ENCODE data around the gene BRMS1.
"Not testable (repeated sequence)": the region's sequence is repeated elsewhere in the genome, so short reads cannot be mapped to it uniquely, and the experiment has no call there.

Gene BRMS1

DNA sequence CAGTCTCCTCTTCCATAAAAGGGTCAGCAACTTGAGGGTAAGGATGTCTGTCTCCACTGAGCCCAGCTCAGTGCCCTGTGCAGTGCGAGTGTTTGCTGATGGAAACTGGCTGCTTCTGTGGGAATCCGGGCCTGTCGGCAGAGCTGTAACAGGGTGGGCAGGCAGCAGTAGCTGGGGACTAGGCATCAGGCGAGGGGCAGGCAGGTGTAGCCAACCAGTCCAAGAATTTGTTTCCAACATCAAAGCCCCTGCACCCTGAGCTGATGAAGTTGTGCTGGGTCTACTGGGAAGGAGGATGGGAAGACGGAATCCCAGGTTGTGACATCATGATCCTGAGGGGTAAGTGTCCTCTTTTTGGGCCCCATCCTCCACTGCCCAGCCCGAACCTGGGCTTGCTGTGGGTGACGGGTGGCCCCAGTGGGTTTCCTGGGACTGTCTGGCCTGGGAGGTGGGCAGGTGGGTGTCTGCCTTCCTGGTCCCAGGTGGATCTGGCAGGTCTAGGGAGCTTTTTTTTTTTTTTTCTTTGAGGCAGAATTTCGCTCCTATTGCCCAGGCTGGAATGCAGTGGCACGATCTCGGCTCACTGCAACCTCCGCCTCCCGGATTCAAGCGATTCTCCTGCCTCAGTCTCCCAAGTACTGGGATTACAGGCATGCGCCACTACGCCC, 15.6 kb upstream of the BRMS1 start:
- DNase-seq (ENCODE audit: low read depth) = no peak
- H3K4me3 ChIP-seq (ENCODE audit: low read depth, low read length) = no peak overlapping the region
- TF ChIP-seq, protein P1, sequence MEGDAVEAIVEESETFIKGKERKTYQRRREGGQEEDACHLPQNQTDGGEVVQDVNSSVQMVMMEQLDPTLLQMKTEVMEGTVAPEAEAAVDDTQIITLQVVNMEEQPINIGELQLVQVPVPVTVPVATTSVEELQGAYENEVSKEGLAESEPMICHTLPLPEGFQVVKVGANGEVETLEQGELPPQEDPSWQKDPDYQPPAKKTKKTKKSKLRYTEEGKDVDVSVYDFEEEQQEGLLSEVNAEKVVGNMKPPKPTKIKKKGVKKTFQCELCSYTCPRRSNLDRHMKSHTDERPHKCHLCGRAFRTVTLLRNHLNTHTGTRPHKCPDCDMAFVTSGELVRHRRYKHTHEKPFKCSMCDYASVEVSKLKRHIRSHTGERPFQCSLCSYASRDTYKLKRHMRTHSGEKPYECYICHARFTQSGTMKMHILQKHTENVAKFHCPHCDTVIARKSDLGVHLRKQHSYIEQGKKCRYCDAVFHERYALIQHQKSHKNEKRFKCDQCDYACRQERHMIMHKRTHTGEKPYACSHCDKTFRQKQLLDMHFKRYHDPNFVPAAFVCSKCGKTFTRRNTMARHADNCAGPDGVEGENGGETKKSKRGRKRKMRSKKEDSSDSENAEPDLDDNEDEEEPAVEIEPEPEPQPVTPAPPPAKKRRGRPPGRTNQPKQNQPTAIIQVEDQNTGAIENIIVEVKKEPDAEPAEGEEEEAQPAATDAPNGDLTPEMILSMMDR (IDR thresholded peaks at IDR 0.05; ENCODE audit: low read depth, low read length, missing control alignments) = no peak
- in situ Hi-C loops (cut with HindIII; ENCODE audit: low sequenced_read_pairs) = no loop called here

DNA sequence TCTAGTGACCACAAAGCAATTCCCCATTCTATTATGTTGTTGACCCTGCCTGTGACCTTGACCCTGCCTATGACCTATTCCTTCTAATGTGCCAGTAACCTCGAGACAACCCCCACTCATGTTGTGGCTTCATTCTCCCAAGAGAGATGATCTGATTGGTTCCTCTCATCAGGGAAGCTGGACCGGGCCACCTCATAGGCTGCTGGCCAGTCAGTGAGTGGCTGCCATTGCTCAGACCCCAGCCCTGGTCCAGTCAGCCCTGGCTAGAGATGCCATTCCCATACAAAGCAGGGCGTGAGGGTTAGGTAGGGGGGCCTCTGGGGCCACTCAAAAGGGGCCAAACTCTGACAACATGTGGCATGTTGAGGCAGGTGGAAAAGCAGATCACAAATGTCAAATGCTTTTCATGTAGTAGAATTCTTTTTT, 14.8 kb upstream of the BRMS1 start:
- H3K4me3 ChIP-seq (ENCODE audit: low read depth, low read length) = no peak overlapping the region
- in situ Hi-C loops (cut with HindIII; ENCODE audit: low sequenced_read_pairs) = no loop called here
- DNase-seq (ENCODE audit: low read depth) = no peak
- TF ChIP-seq, protein P1 (IDR thresholded peaks at IDR 0.05; ENCODE audit: low read depth, low read length, missing control alignments) = no peak

DNA sequence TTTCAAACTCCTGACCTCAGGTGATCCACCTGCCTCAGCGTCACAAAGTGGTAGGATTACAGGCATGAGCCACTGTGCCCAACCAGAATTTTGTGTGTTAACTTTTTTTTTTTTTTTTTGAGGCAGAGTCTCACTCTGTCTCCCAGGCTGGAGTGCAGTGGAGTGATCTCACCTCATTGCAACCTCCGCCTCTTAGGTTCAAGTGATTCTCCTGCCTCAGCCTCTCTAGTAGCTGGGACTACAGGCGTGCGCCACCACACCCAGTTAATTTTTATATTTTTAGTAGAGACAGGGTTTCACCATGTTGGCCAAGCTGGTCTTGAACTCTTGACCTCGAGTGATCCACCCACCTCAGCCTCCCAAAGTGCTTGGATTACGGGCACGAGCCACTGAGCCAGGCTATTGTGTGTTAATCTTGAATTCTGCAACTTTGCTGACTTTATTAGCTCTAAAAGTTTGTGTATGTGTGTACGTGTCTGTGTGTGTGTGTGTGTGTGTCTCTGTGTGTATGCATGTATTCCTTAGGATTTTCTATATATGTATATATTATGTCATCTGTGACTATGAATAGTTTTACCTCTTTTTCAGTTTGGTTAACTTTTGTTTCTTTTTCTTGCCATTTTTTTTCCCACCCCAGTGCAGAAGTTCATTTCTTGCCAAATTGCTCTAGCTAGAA, 5.8 kb upstream of the BRMS1 start:
- in situ Hi-C loops (cut with HindIII; ENCODE audit: low sequenced_read_pairs); H3K4me3 ChIP-seq (ENCODE audit: low read depth, low read length); DNase-seq (ENCODE audit: low read depth): not testable (repeated sequence)

DNA sequence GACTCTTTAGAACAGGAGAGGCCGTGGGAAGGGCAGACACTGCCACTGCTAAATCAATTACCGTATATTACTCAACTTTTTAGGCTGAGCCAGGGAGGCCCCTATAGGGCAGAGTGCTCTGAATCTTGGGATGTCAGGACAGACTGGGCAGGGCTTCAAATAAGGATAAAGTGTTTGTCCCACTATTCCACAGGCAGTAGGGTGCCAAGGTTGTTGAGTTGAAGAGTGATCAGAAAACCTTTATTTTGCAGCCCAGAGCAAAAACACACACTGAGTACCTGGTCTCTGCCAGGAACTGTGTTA, 4.1 kb upstream of the BRMS1 start:
- TF ChIP-seq, protein P1 (IDR thresholded peaks at IDR 0.05; ENCODE audit: low read depth, low read length, missing control alignments) = no peak
- no peak overlapping the region for H3K4me3 ChIP-seq (ENCODE audit: low read depth, low read length)
- DNase-seq (ENCODE audit: low read depth) = no peak
- in situ Hi-C loops (cut with HindIII; ENCODE audit: low sequenced_read_pairs) = no loop called here

DNA sequence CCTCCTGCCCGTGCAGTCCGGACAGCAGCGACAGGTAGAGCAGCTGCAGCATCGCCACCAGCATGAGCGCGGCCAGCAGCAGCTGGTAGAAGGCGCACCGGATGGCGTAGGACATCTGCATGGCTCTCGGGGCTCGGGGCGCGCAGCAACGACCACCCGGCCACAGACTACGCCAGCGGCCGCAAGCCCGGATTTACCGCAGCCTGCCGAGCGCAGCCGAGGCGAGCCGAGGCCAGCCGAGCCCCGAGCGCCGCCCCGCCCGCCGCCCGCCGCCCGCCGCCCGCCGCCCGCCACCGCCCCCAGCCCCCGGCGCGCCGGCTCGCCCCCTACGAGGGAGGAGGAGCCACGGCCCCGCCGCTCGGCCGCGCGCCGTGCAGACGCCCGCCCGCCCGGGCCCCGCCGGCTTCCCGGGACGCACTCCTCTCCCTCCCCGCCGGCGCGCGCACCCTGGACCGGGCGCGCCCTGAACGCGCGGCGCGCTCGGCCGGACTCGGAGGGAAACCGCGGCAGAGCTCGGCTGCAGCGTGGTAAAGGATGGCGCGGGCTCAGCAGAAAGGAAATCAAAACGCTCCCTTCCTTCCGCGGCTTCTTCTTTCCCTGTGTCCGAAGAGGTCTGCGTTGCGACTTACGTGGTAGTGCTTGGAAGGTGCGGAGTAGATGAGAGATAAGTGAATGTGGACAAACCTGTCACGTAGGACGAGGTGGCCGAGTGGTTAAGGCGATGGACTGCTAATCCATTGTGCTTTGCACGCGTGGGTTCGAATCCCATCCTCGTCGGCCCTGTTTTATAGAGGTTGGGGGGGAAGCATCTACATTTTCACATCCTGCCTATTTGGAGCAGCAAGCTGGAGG, 2.7 kb upstream of the BRMS1 start, which contains the start of gene B4GAT1:
Gene B4GAT1, minus strand, starts transcription at position 205 of the 852 bp plus-strand sequence. Its CDS starts 84 bp downstream, at position 121.
- DNase-seq (ENCODE audit: low read depth) = peak; percentile 75
- peak within 1 kb of the TSS; percentile 70 for H3K4me3 ChIP-seq (ENCODE audit: low read depth, low read length)
- TF ChIP-seq, protein P1 (IDR thresholded peaks at IDR 0.05; ENCODE audit: low read depth, low read length, missing control alignments) = no peak
- in situ Hi-C loops (cut with HindIII; ENCODE audit: low sequenced_read_pairs) = no loop called here

DNA sequence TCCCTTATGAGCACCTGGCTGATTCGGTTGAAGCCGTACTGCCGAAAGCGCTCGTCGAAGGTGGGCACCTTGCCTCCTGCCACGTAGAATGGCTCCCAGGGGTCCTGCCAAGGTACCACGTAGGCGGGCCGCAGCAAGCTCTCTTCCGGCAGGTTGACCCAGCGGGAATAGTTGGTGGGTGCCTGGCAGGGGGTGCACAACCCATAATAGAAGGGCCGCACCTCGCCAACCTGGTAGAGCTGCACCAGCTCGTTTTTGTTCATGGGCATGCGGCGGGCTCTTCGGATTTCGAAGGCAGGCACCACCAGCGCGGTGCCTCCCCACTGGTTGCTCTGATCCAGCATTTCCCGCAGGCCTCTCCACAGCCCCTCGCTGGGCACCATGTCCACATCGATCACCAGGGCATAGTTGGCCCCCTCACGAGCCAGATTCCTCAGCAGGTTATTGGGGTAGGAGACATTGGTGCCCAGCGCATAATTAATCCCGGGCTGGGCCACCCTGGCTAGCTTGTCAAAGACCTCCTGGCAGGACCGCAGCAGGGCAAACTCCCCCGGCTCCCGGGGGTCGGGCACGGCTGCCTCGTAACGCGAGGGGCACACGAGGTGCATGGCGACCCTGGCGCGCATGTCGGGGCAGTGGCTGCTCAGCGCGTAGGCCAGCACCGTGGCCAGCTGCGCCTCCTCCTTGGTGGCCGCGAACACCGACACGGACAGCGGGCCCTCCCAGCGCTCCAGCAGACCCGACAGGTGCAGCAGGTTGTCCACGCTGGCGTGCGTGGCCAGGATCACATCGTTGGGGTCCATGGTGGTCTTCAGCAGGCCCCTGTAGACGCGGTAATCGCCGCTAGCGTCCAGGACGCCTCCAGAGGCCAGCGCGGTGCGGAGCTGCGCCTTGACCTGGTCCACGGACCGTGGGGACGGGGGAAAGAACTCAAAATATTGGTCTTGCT, 1.8 kb upstream of the BRMS1 start:
- H3K4me3 ChIP-seq (ENCODE audit: low read depth, low read length) = peak overlapping the region; percentile 70
- in situ Hi-C loops (cut with HindIII; ENCODE audit: low sequenced_read_pairs) = no loop called here
- TF ChIP-seq, protein P1 (IDR thresholded peaks at IDR 0.05; ENCODE audit: low read depth, low read length, missing control alignments) = no peak
- DNase-seq (ENCODE audit: low read depth) = no peak
